Effector memory CD4-positive, alpha-beta T cell (primary cell): ENCODE results near the gene BRD3.

Source experiments
- DNase-seq, 3 donors: peaks; one replicate each; pipeline ENCODE4 v3.0.0-alpha.2; 2020
- H3K27ac ChIP-seq: 2 replicates; pipeline ENCODE4 v1.7.0; 2013; ENCODE audit warnings: mild to moderate bottlenecking, low read length, moderate library complexity; ENCODE audit not compliant: insufficient read depth, poor library complexity, severe bottlenecking
- H3K27me3 ChIP-seq: replicated peaks from 2 replicates; pipeline ENCODE4 v1.7.0; 2013; ENCODE audit warnings: mild to moderate bottlenecking, low read length; ENCODE audit not compliant: insufficient read depth, control insufficient read depth, poor library complexity, severe bottlenecking
- H3K36me3 ChIP-seq: 2 replicates; pipeline ENCODE4 v1.7.0; 2013; ENCODE audit warnings: mild to moderate bottlenecking, low read length, moderate library complexity; ENCODE audit not compliant: control insufficient read depth, insufficient read depth
- H3K4me1 ChIP-seq: 2 replicates; pipeline ENCODE4 v1.7.0; 2013; ENCODE audit warnings: low read length, mild to moderate bottlenecking; ENCODE audit not compliant: control insufficient read depth, insufficient read depth, poor library complexity, severe bottlenecking
- H3K4me3 ChIP-seq: 2 replicates; pipeline ENCODE4 v1.7.0; 2013; ENCODE audit warnings: low read length, low read depth, mild to moderate bottlenecking; ENCODE audit not compliant: insufficient read depth, poor library complexity, severe bottlenecking
- H3K9me3 ChIP-seq: 2 replicates; pipeline ENCODE4 v1.7.0; 2013; ENCODE audit warnings: mild to moderate bottlenecking, low read length, moderate library complexity; ENCODE audit not compliant: control insufficient read depth

The BRD3 gene

DNA sequence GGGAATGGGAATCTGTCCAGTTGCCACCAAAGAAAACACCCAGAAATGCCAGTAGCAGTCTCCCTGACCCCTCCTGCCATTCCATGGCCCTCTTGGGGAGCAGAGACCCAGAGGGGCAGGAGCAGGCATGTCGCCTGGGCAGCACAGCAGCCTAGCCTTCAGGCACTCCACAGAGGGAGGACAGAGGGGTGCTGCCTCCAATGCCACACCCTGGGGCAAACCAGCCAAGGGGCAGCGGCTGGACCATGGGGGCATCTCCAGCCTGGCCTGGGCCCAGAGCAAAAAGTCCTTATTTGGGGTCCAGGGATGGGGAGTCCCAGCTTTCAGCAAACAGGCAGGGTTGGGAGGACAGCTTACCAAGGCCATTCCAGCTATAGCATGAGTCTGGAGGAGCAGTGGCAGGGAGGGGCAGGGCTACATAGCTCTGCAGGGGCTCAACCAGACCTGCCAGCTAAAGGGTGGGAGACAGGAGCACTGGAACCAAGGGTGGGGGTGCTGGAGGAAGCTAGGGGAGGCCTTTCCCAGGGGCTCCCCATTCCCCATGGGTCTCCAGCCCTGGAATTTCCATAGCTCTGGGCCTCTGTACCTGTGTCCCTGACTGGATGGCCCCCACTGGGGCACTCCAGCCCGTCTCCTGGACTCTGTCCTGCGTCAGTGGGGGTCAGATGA lies 6.7 kb downstream of the BRD3 start:
- H3K27ac ChIP-seq: no peak overlapping the region
- no peak overlapping the region for H3K4me3 ChIP-seq

DNA sequence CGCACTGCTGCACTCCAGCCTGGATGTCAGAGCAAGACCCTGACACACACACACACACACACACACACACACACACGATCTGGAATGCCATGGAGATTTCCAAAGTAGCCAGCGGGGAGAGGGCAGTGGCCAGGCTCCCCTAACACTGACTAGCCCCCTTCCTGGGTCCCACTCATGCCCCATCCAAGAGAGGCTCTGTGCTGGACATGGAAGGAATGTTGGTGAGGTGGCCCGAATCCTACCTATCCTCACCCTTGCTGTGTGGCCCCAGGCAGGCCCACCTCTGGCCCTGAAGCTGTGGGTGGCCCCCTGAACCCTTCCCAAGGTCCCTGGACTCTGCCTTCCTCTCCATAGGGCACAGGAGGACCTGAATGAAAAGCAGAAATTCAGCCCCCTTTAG lies 7.3 kb downstream of the BRD3 start:
- Histone ChIP-seq H3K27ac (no peak overlapping the region), H3K36me3 (no peaks in the 10 kb centered on the region), H3K27me3 (no peaks in the 10 kb centered on the region), H3K9me3 (no peaks in the 10 kb centered on the region), H3K4me3 (no peak overlapping the region), H3K4me1 (peaks cover 21% of the 10 kb centered on the region)
- no peak for DNase-seq

More for the DNA sequence above, 6.7 kb downstream of the BRD3 start:
- H3K27me3 ChIP-seq: no peaks in the 10 kb centered on the region
- no peak for DNase-seq
- H3K9me3 ChIP-seq: no peaks in the 10 kb centered on the region
- no peaks in the 10 kb centered on the region for H3K36me3 ChIP-seq
- H3K4me1 ChIP-seq: peaks cover 25% of the 10 kb centered on the region

DNA sequence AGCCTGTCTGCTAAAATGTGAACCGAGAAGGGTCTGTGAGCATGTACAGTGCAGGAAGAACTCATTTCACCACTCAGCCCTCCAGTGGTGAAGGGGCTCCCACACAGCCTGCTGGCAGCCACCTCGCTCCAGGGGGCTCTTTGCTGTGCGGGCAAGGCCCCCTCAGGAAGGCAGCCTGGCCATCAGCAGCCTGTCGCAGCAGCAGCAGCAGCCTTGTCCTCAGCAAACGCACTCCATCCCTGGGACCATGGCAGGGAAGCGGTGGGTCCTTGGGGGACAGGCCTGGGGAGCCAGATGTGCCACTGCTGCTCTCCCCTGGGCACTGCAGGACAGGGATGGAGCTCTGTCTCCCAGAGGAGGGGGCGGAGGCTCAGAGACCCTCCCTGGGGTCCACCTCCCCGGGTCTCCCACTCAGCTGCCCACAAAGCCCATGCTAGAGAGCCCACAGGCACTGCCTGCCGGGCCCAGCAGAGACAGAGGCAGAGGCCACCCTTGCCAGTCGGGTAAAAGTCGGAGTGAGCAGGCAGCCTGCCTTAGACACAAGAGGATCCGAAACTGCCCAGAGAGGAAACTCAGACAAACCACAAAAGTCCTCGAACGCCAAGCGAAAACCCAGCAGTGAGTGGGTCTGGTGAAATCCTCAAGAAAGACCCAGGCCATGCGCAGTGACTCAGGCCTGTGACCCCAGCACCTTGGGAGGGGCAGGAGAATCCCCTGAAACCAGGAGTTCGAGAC lies 8.0 kb downstream of the BRD3 start:
- H3K4me3 ChIP-seq: no peak overlapping the region
- DNase-seq: no peak
- no peaks in the 10 kb centered on the region for H3K36me3 ChIP-seq
- no peak overlapping the region for H3K27ac ChIP-seq
- H3K9me3 ChIP-seq: no peaks in the 10 kb centered on the region
- H3K27me3 ChIP-seq: no peaks in the 10 kb centered on the region
- H3K4me1 ChIP-seq: peaks cover 19% of the 10 kb centered on the region

DNA sequence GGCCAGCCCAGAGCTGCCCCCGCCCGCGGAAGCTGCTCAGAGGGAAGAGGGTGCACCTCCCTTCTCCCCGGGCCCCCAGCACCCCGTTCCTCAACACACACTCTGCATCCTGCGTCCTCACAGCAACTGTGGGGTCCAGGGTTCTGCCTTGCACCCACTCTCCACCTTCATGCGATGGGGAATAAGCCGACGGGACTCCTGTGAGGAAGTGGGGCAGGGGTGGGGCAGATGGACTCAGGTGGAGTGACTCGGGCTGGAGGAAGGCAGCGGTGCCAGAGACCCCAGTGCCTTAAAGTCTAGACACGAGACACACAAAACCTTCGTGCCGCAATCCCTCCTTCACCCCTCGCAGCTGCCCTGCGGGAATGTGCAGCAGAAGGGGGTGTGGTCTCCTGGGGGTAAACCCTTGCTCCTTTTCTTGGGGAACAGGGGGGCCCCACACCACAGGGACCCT lies 8.6 kb downstream of the BRD3 start:
- Histone ChIP-seq H3K36me3 (no peaks in the 10 kb centered on the region), H3K27ac (no peak overlapping the region), H3K27me3 (no peaks in the 10 kb centered on the region), H3K9me3 (no peaks in the 10 kb centered on the region), H3K4me3 (no peak overlapping the region), H3K4me1 (peaks cover 19% of the 10 kb centered on the region)
- no peak for DNase-seq

DNA sequence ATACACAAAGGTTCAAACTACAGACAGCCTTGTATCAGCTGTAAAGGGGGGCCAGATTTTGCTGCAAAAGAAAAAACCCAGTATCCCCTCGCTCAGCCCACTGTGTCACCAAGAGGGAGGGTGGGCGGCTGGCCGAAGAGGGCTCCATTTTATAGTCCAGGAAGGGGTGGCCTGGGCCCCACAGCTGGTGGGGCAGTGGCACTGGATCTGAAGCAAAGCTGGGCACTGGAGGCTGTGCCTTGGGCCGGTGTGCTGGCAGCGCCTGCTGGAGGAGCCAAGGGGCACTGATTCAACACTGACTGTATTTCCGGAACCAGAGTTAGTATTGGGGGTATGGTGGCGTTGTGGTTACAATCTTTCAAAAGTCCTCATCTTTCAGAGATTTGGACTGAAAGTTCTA lies 9.1 kb downstream of the BRD3 start:
- DNase-seq: no peak
- Histone ChIP-seq H3K4me1 (peaks cover 19% of the 10 kb centered on the region), H3K36me3 (peaks cover under 1% of the 10 kb centered on the region), H3K27me3 (no peaks in the 10 kb centered on the region), H3K4me3 (no peak overlapping the region), H3K9me3 (no peaks in the 10 kb centered on the region), H3K27ac (no peak overlapping the region)

DNA sequence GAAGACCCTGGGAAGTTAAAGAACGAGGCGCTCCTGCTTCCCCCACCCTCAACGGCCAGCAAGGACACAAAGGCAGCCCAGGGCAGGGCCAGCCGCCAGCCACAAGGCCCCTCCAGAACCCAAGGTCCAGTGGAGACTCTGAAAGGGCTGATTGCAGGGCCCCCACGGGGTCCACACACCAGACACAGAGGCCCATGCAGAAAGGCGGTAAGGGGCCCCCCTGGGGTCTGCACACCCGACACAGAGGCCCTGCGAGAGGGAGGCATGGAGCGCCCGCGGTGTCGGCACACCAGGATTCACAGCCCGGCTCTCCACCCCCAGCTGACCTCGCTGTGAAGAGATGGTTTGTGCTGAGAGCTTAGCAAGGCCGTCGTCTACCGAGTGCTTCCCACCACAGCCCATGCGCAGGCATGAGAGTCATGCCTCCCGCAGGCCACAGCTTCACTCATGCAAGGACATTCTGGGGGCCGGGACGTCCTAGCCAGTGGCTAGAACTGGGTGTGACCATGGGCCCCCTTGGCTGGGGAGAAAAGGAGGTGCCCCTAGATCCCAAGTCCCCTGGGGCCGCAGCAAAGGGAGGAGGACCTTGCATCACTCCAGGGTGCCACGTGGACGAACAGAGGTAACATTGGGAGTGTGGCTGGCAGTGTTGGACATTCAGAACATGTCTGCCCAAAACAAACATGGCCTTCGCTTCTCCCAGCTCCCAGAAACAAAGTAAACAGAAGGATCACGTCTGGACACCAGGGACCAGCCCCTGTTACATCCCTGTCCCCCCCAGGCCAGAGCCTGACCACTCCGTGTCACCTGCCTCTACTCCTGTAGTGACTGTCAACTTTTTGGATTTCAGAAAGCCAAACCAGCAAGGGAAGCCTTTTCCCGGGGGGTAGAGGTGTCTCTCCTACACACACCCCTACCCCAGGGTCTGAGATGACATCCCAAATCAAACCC lies 9.8 kb downstream of the BRD3 start:
- Histone ChIP-seq H3K27me3 (no peaks in the 10 kb centered on the region), H3K4me1 (peaks cover 19% of the 10 kb centered on the region), H3K36me3 (peaks cover 8% of the 10 kb centered on the region), H3K27ac (no peak overlapping the region), H3K4me3 (no peak overlapping the region), H3K9me3 (no peaks in the 10 kb centered on the region)
- no peak for DNase-seq

DNA sequence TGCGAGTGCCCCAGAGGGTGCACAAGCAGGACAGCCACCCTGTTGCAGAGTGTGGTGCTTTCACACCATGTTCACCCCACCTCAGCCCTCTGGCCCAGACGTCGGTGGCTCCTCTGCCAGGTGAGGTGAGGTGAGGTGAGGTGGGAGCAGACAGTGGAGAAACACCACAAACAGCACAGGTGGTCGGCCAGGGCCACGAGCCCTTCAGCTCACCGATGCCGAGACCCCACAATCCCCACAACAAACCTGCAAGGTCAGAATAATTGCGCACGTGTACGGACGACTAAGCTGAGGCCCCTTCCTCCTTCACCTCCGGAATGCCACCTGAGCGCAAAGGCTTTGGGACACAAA lies 10.5 kb downstream of the BRD3 start:
- no peak for DNase-seq
- peaks cover 19% of the 10 kb centered on the region for H3K4me1 ChIP-seq
- H3K36me3 ChIP-seq: peaks cover 15% of the 10 kb centered on the region
- no peak overlapping the region for H3K4me3 ChIP-seq
- H3K9me3 ChIP-seq: no peaks in the 10 kb centered on the region
- H3K27me3 ChIP-seq: no peaks in the 10 kb centered on the region
- H3K27ac ChIP-seq: no peak overlapping the region

DNA sequence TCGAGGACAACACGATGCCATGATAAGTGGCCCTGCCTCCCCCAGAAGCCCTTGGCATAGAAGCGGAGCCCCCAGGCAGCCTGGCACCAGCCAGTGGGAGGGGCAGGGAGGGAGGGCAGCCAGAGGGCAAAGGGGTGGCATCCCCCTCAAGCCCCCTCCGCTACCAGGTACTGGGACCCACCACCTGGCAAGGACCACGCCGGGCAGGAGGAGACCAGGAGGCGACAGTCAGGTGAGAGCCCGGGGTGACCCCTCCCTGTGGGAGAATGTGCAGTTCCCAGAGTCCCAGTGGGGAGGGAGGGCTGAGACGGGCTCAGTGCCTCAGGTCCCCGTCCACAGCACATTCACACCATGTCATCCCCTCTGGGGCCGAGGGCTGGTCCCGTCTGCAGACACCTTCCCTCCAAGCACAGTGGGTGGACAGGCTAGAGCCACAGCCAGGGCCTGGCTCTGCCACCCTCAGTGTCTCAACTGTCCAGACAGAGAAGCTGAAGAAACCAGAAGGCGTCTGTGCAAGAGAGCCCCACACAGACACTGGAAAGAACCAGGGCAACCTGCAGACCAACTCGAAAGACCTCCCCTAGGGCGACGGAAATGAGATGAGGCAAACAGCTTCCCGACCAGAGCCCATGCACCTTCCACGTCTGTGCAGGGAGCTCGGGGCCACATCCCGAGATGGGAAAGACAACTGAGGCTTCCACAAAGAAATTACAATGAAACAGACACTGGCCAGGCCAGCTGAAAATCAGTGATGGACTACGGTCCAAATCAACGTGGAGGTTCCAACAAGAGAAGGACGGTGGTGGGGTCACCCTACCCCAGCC lies 11.1 kb downstream of the BRD3 start:
- DNase-seq: no peak
- Histone ChIP-seq H3K27me3 (no peaks in the 10 kb centered on the region), H3K27ac (no peak overlapping the region), H3K9me3 (no peaks in the 10 kb centered on the region), H3K4me1 (peaks cover 16% of the 10 kb centered on the region), H3K36me3 (peaks cover 19% of the 10 kb centered on the region), H3K4me3 (no peak overlapping the region)

DNA sequence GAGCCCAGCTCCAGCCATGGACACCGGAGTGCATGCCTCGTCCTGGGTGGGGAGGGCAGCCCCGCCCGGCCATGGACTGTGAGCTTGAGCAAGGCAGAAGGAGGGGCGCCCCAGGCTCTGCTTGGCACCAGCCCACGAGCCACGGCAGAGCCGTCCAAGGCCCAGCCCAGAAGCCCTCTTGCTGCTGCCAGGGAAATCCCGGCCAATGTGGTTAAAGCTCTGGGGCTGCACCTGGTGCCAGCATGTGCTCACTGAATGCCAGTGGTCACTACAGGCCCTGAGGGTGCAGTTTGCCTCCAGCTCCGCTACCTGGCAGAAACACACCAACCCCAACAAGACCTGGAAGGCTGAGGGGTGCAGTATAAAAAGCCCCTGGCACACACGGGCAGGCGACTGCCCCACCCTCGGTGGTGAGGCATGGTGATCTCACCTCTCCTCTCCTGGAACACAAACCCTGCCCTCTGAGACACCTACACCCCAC lies 11.8 kb downstream of the BRD3 start:
- no peaks in the 10 kb centered on the region for H3K27me3 ChIP-seq
- peaks cover 12% of the 10 kb centered on the region for H3K4me1 ChIP-seq
- H3K27ac ChIP-seq: no peak overlapping the region
- no peaks in the 10 kb centered on the region for H3K9me3 ChIP-seq
- no peak for DNase-seq
- H3K36me3 ChIP-seq: peaks cover 26% of the 10 kb centered on the region
- H3K4me3 ChIP-seq: no peak overlapping the region
